ENCODE data around the gene PTTG2.

PTTG2 gene

DNA sequence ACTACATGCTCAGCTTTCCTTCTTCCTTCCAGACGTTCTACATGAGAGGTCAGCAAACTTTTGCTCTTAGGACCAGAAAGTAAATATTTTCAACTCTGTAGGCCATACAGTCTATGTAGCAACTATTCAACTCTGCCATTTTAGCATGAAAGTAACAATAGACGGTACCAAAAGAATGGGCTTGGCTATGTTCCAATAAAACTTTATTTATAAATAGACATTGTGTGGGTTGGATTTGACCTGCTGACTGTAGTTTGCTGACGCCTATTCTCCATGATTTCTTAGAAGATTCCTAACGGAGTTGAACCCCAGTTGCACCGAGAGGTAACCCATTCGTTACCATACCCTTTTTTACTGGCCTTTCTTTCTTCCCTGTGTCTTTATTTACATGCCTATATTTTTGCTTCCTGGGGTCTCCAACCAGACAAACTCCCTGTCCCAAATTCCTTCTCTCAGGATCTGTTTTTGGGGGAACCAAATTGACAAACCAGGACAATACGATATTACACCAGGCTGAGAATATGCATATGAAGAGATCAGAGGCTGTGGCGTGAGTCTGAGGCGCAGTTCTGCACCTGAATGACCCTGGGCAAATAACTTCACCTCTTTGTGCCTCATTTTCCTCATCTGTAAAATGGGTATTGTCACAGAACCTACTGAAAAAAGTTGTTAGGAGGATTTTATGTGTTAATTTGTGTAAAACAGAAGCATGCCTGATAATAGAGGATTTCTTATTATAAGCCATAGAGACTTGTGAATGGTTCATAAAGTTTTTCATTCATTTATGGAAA is 10.4 kb upstream of the PTTG2 start:
- no peaks in the 10 kb centered on the region for H3K9me3 ChIP-seq (ENCODE audit: insufficient read depth, low read depth, low read length)
- no peaks in the 10 kb centered on the region for H3K27me3 ChIP-seq (ENCODE audit: insufficient read depth, low read length, poor library complexity, severe bottlenecking)
- H4K20me1 ChIP-seq (ENCODE audit: insufficient read depth, low read length, poor library complexity, severe bottlenecking), result no peaks in the 10 kb centered on the region
- no peaks in the 10 kb centered on the region for H3K9me2 ChIP-seq (replicated peaks; ENCODE audit: low read depth, low read length)
- H3K4me1 ChIP-seq (ENCODE audit: insufficient read depth, low read length, poor library complexity, severe bottlenecking), result peaks cover 5% of the 10 kb centered on the region
- H3K9ac ChIP-seq (ENCODE audit: low read depth, low read length, poor library complexity, severe bottlenecking), result no peak overlapping the region
- TF ChIP-seq, protein P1, sequence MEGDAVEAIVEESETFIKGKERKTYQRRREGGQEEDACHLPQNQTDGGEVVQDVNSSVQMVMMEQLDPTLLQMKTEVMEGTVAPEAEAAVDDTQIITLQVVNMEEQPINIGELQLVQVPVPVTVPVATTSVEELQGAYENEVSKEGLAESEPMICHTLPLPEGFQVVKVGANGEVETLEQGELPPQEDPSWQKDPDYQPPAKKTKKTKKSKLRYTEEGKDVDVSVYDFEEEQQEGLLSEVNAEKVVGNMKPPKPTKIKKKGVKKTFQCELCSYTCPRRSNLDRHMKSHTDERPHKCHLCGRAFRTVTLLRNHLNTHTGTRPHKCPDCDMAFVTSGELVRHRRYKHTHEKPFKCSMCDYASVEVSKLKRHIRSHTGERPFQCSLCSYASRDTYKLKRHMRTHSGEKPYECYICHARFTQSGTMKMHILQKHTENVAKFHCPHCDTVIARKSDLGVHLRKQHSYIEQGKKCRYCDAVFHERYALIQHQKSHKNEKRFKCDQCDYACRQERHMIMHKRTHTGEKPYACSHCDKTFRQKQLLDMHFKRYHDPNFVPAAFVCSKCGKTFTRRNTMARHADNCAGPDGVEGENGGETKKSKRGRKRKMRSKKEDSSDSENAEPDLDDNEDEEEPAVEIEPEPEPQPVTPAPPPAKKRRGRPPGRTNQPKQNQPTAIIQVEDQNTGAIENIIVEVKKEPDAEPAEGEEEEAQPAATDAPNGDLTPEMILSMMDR (conservative IDR thresholded peaks at IDR 0.05; ENCODE audit: low read length), result no peak
- TF ChIP-seq EZH2phosphoT487 (IDR thresholded peaks at IDR 0.05; ENCODE audit: borderline replicate concordance), result no peak
- H3K4me2 ChIP-seq (ENCODE audit: low read depth, low read length, poor library complexity, severe bottlenecking), result no peak overlapping the region
- no peak overlapping the region for H3K4me3 ChIP-seq (ENCODE audit: low read length, poor library complexity, severe bottlenecking)
- H2AFZ ChIP-seq (ENCODE audit: low read length), result no peak overlapping the region
- H3K79me2 ChIP-seq (ENCODE audit: insufficient read depth, low read length), result no peaks in the 10 kb centered on the region; the same call in 1 of the 2 replicates
- no peaks in the 10 kb centered on the region for H3F3A ChIP-seq (ENCODE audit: low read depth)
- H3K36me3 ChIP-seq (ENCODE audit: insufficient read depth, low read length), result peaks cover 5% of the 10 kb centered on the region; the same call in 1 of the 2 replicates

DNA sequence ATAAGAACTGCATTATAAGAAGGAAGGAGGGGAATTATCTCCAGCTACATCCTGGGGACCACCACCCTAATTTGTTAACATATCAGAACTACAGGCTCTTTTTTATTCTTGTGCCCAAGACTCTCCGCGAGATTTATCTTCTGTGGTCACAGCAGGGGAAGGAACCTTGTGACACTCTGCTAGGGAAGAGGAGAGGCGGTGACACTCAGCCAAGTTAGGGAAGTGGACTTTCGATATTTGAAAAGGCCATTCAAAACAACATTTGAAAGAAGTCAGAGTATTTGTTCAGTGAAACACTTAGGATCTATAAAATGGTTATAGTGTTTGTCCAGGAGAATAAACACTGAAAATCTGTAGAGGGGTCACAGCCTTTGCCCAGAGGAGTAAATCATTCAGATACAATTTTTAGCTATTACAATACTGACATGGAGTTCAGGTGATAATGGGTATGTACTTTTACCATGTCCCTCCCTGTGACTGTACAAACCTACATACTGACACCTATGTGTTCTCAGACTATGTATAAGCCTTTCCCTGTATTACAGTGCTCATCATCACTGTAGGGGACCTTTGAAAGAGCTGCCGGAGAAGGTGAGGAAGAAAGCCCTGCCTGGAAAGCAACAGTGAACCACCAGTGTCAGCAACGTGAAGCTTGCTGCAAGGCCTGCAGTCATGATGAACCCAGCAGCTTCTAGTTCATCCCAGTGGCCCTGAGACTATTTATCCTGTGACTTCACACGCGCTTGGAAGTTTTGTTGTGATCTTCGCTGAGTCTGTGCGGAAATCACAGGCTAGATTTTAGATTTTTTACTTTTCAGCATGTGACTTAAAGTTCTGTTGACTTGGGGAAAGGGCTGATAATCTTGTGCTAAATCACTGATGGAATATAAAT is 8.5 kb upstream of the PTTG2 start:
- Histone ChIP-seq H3K9me2 (replicated peaks; ENCODE audit: low read depth, low read length) (no peaks in the 10 kb centered on the region), H3K4me3 (ENCODE audit: low read length, poor library complexity, severe bottlenecking) (no peak overlapping the region), H3K4me2 (ENCODE audit: low read depth, low read length, poor library complexity, severe bottlenecking) (no peak overlapping the region), H3K4me1 (ENCODE audit: insufficient read depth, low read length, poor library complexity, severe bottlenecking) (peaks cover under 1% of the 10 kb centered on the region), H3K36me3 (ENCODE audit: insufficient read depth, low read length) (peaks cover 5% of the 10 kb centered on the region; the same call in 1 of the 2 replicates), H4K20me1 (ENCODE audit: insufficient read depth, low read length, poor library complexity, severe bottlenecking) (no peaks in the 10 kb centered on the region), H3K79me2 (ENCODE audit: insufficient read depth, low read length) (no peaks in the 10 kb centered on the region; the same call in 1 of the 2 replicates), H3K27me3 (ENCODE audit: insufficient read depth, low read length, poor library complexity, severe bottlenecking) (no peaks in the 10 kb centered on the region), H3K9ac (ENCODE audit: low read depth, low read length, poor library complexity, severe bottlenecking) (no peak overlapping the region), H3K9me3 (ENCODE audit: insufficient read depth, low read depth, low read length) (no peaks in the 10 kb centered on the region), H2AFZ (ENCODE audit: low read length) (no peak overlapping the region), H3F3A (ENCODE audit: low read depth) (no peaks in the 10 kb centered on the region)
- TF ChIP-seq EZH2phosphoT487 (IDR thresholded peaks at IDR 0.05; ENCODE audit: borderline replicate concordance), result no peak
- TF ChIP-seq, protein P1 (conservative IDR thresholded peaks at IDR 0.05; ENCODE audit: low read length), result no peak

DNA sequence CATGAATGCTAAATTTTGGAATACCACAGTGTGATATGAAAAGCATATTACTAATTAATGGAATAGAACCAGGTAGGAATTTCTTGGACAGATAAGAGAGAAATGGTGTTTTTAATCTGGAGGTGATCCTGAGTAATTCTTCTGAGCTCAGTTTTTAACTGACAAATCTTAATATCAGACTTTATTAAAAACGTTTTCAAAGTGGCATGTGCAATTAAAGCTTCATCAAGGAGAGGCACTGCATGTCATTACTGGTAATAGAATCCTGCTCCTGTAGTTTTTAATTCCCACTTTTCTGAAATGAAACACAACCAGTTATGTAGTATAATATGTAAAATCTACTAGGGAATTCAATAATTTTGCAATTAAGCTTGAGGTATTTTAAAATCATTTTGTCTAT is 7.0 kb upstream of the PTTG2 start:
- no peaks in the 10 kb centered on the region for H3K4me1 ChIP-seq (ENCODE audit: insufficient read depth, low read length, poor library complexity, severe bottlenecking)
- H2AFZ ChIP-seq (ENCODE audit: low read length), result no peak overlapping the region
- H4K20me1 ChIP-seq (ENCODE audit: insufficient read depth, low read length, poor library complexity, severe bottlenecking), result no peaks in the 10 kb centered on the region
- H3K4me2 ChIP-seq (ENCODE audit: low read depth, low read length, poor library complexity, severe bottlenecking), result no peak overlapping the region
- no peak overlapping the region for H3K4me3 ChIP-seq (ENCODE audit: low read length, poor library complexity, severe bottlenecking)
- no peaks in the 10 kb centered on the region for H3K9me2 ChIP-seq (replicated peaks; ENCODE audit: low read depth, low read length)
- TF ChIP-seq, protein P1 (conservative IDR thresholded peaks at IDR 0.05; ENCODE audit: low read length), result no peak
- no peak for TF ChIP-seq EZH2phosphoT487 (IDR thresholded peaks at IDR 0.05; ENCODE audit: borderline replicate concordance)
- H3K36me3 ChIP-seq (ENCODE audit: insufficient read depth, low read length), result peaks cover 5% of the 10 kb centered on the region; the same call in 1 of the 2 replicates
- H3K27me3 ChIP-seq (ENCODE audit: insufficient read depth, low read length, poor library complexity, severe bottlenecking), result no peaks in the 10 kb centered on the region
- no peaks in the 10 kb centered on the region for H3F3A ChIP-seq (ENCODE audit: low read depth)
- no peak overlapping the region for H3K9ac ChIP-seq (ENCODE audit: low read depth, low read length, poor library complexity, severe bottlenecking)
- no peaks in the 10 kb centered on the region for H3K9me3 ChIP-seq (ENCODE audit: insufficient read depth, low read depth, low read length)
- H3K79me2 ChIP-seq (ENCODE audit: insufficient read depth, low read length), result no peaks in the 10 kb centered on the region; the same call in 1 of the 2 replicates

All from Loucy (cell line).